HFFc6 (cell line): ENCODE measurements around the gene GLP1R. TPM values are rescaled to one million over a fixed set of nuclear protein-coding genes. Genes with fewer than 3 reads are reported as not detected.

Source experiments
- DNase-seq: peaks from one replicate; pipeline ENCODE4 v3.0.0-alpha.2; 2018
- H3K27ac Mint-ChIP-seq: 2 replicates; pipeline ENCODE4 v1.8.0; 2020; ENCODE audit warnings: mild to moderate bottlenecking, mixed read lengths
- H3K27me3 Mint-ChIP-seq: 2 replicates; pipeline ENCODE4 v1.8.0; 2021; ENCODE audit warnings: mild to moderate bottlenecking, moderate library complexity, mixed read lengths; ENCODE audit not compliant: insufficient read depth
- H3K36me3 Mint-ChIP-seq: 2 replicates; pipeline ENCODE4 v1.8.0; 2021; ENCODE audit warnings: low read depth, mixed read lengths
- H3K4me1 Mint-ChIP-seq: 2 replicates; pipeline ENCODE4 v1.8.0; 2020; ENCODE audit warnings: low read depth, mixed read lengths
- H3K4me3 Mint-ChIP-seq: 2 replicates; pipeline ENCODE4 v1.8.0; 2020; ENCODE audit warnings: mild to moderate bottlenecking, moderate library complexity, mixed read lengths
- H3K9me3 Mint-ChIP-seq: 2 replicates; pipeline ENCODE4 v1.8.0; 2020; ENCODE audit warnings: mild to moderate bottlenecking, mixed read lengths
- CTCF ChIP-seq: fragments of 200-600 bp; sonication (generic); IDR thresholded peaks from 2 replicates; pipeline ENCODE4 v1.5.0; 2021; ENCODE audit warnings: antibody characterized with exemption, mild to moderate bottlenecking
- total RNA-seq, 6 experiments: library from RNA; stranded (reverse); fragmentation: NEBNext Ultra II Directional; extraction: Animal tissue kit (Norgen Biotek cat#: 25700); gene quantifications; 2 replicates in 1 of 6; 3 replicates in 5 of 6; pipeline ENCODE4 v1.2.3, GENCODE V29; 2021

Gene GLP1R
- total RNA-seq, 6 experiments from 2014 or later, result not detected

- no peak for DNase-seq
- Mint-ChIP-seq H3K36me3 (no peaks in the 10 kb centered on the region), H3K9me3 (no peaks in the 10 kb centered on the region), H3K27me3 (peaks cover 9% of the 10 kb centered on the region), H3K4me1 (no peaks in the 10 kb centered on the region), H3K4me3 (no peak overlapping the region), H3K27ac (no peak overlapping the region)
- TF ChIP-seq CTCF, result no peak
Measured at GRCh38 chr6:39078695-39079094, 30.1 kb downstream of the GLP1R start.

- no peak for TF ChIP-seq CTCF
- peaks cover 7% of the 10 kb centered on the region for H3K27me3 Mint-ChIP-seq
- H3K9me3 Mint-ChIP-seq, result no peaks in the 10 kb centered on the region
- H3K27ac Mint-ChIP-seq, result no peak overlapping the region
- H3K4me3 Mint-ChIP-seq, result no peak overlapping the region
- H3K4me1 Mint-ChIP-seq, result no peaks in the 10 kb centered on the region
- no peaks in the 10 kb centered on the region for H3K36me3 Mint-ChIP-seq
- DNase-seq, result no peak
Measured at GRCh38 chr6:39079197-39080125, 30.9 kb downstream of the GLP1R start.

GRCh38 chr6:39080246-39080875 is 31.8 kb downstream of the GLP1R start:
- no peaks in the 10 kb centered on the region for H3K9me3 Mint-ChIP-seq
- TF ChIP-seq CTCF, result no peak
- no peak overlapping the region for H3K4me3 Mint-ChIP-seq
- H3K4me1 Mint-ChIP-seq, result no peaks in the 10 kb centered on the region
- DNase-seq, result no peak
- H3K27ac Mint-ChIP-seq, result no peak overlapping the region
- H3K36me3 Mint-ChIP-seq, result no peaks in the 10 kb centered on the region
- H3K27me3 Mint-ChIP-seq, result peaks cover 7% of the 10 kb centered on the region

- Mint-ChIP-seq H3K27ac (no peak overlapping the region), H3K4me1 (no peaks in the 10 kb centered on the region), H3K27me3 (peaks cover 12% of the 10 kb centered on the region; the same call in 1 of the 2 replicates), H3K36me3 (no peaks in the 10 kb centered on the region), H3K9me3 (no peaks in the 10 kb centered on the region), H3K4me3 (no peak overlapping the region)
- no peak for TF ChIP-seq CTCF
- no peak for DNase-seq
Measured at GRCh38 chr6:39082310-39082709, 33.7 kb downstream of the GLP1R start.

GRCh38 chr6:39083231-39083634 is 34.7 kb downstream of the GLP1R start:
- no peak for DNase-seq
- H3K27ac Mint-ChIP-seq, result no peak overlapping the region
- no peaks in the 10 kb centered on the region for H3K9me3 Mint-ChIP-seq
- H3K36me3 Mint-ChIP-seq, result no peaks in the 10 kb centered on the region
- no peaks in the 10 kb centered on the region for H3K4me1 Mint-ChIP-seq
- H3K4me3 Mint-ChIP-seq, result no peak overlapping the region
- H3K27me3 Mint-ChIP-seq, result peaks cover 11% of the 10 kb centered on the region; the same call in 1 of the 2 replicates
- no peak for TF ChIP-seq CTCF
